ENCODE data around the gene UBAP2.

UBAP2 gene

GRCh38 chr9:34036625-34037024, 12.1 kb downstream of the UBAP2 start:
- DNase-seq (ENCODE audit: extremely low read depth, low read depth): no peak
- no peak overlapping the region for H3K4me3 ChIP-seq (replicated peaks; ENCODE audit: low read depth, low read length)
- TF ChIP-seq, protein P1, sequence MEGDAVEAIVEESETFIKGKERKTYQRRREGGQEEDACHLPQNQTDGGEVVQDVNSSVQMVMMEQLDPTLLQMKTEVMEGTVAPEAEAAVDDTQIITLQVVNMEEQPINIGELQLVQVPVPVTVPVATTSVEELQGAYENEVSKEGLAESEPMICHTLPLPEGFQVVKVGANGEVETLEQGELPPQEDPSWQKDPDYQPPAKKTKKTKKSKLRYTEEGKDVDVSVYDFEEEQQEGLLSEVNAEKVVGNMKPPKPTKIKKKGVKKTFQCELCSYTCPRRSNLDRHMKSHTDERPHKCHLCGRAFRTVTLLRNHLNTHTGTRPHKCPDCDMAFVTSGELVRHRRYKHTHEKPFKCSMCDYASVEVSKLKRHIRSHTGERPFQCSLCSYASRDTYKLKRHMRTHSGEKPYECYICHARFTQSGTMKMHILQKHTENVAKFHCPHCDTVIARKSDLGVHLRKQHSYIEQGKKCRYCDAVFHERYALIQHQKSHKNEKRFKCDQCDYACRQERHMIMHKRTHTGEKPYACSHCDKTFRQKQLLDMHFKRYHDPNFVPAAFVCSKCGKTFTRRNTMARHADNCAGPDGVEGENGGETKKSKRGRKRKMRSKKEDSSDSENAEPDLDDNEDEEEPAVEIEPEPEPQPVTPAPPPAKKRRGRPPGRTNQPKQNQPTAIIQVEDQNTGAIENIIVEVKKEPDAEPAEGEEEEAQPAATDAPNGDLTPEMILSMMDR (IDR thresholded peaks at IDR 0.05; ENCODE audit: low read depth, low read length, missing control alignments): no peak

GRCh38 chr9:34035656-34036055, 13.0 kb downstream of the UBAP2 start:
- TF ChIP-seq, protein P1 (IDR thresholded peaks at IDR 0.05; ENCODE audit: low read depth, low read length, missing control alignments): no peak
- H3K4me3 ChIP-seq (replicated peaks; ENCODE audit: low read depth, low read length): no peak overlapping the region

GRCh38 chr9:34034698-34035065, 14.0 kb downstream of the UBAP2 start:
- TF ChIP-seq, protein P1 (IDR thresholded peaks at IDR 0.05; ENCODE audit: low read depth, low read length, missing control alignments): no peak
- no peak overlapping the region for H3K4me3 ChIP-seq (replicated peaks; ENCODE audit: low read depth, low read length)

More at GRCh38 chr9:34035656-34036055, 13.0 kb downstream of the UBAP2 start:
- DNase-seq (ENCODE audit: extremely low read depth, low read depth): no peak

DNA sequence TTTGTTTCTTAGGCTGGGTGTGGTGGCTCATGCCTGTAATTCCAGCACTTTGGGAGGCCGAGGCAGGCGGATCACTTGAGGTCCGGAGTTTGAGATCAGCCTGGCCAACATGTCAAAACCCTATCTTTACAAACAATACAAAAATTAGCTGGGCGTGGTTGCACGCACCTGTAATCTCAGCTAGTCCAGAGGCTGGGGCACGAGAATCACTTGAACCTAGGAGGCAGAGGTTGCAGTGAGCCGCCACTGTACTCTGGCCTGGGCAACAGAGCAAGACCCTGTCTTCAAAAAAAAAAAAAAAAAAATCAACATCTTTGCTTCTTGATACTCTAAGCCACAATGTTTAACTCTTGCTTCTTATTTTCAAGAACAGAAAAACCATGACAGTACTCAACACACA, 16.1 kb downstream of the UBAP2 start:
- no peak for DNase-seq (ENCODE audit: extremely low read depth, low read depth)
- no peak overlapping the region for H3K4me3 ChIP-seq (replicated peaks; ENCODE audit: low read depth, low read length)
- TF ChIP-seq, protein P1 (IDR thresholded peaks at IDR 0.05; ENCODE audit: low read depth, low read length, missing control alignments): no peak

More at GRCh38 chr9:34034698-34035065, 14.0 kb downstream of the UBAP2 start:
- DNase-seq (ENCODE audit: extremely low read depth, low read depth): no peak

DNA sequence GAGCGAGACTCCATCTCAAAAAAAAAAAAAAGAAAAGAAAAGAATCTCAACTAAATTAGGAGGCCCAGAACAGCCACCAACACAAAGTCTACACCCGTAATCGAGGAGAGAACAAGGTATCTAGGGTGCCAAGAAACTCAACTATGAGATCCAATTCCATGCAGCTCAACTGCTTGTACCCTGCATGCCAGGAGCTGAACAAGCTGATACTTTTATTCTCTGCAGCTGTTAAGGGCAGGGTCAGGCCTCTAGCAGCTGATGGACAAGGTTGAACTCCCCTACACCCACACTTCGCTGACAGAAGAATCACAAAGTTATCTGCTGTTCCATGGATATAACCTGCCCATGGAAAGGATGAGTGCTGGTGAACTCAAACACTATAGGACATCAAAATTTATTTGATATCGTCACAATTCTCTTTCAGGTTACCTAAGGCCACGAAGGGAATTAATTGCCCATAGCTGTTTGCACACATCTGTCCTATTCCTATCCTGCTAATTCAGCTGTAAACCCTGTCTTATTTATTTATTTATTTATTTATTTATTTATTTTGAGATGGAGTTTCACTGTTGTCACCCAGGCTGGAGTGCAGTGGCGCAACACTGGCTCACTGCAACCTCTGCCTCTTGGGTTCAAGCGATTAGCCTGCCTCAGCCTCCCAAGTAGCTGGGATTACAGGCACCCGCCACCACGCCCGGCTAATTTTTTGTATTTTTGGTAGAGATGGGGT, 20.7 kb downstream of the UBAP2 start:
- DNase-seq (ENCODE audit: extremely low read depth, low read depth): no peak

GRCh38 chr9:34025811-34026210, 22.9 kb downstream of the UBAP2 start:
- DNase-seq (ENCODE audit: extremely low read depth, low read depth): no peak
- TF ChIP-seq, protein P1 (IDR thresholded peaks at IDR 0.05; ENCODE audit: low read depth, low read length, missing control alignments): no peak

More for the DNA sequence above, 20.7 kb downstream of the UBAP2 start:
- H3K4me3 ChIP-seq (replicated peaks; ENCODE audit: low read depth, low read length): no peak overlapping the region
- TF ChIP-seq, protein P1 (IDR thresholded peaks at IDR 0.05; ENCODE audit: low read depth, low read length, missing control alignments): no peak

More at GRCh38 chr9:34025811-34026210, 22.9 kb downstream of the UBAP2 start:
- H3K4me3 ChIP-seq (replicated peaks; ENCODE audit: low read depth, low read length): no peak overlapping the region

Data from HFF-Myc (cell line).